GM21515 (cell line): ENCODE measurements around the gene CA10.

Source experiments
- ATAC-seq: cut with Tn5 transposase; IDR thresholded peaks from one replicate; pipeline ENCODE4 v1.9.1; 2021; ENCODE audit not compliant: unreplicated experiment

Gene CA10

GRCh38 chr17:51734462-51734861, 424.1 kb downstream of the CA10 start:
- no peak for ATAC-seq

DNA sequence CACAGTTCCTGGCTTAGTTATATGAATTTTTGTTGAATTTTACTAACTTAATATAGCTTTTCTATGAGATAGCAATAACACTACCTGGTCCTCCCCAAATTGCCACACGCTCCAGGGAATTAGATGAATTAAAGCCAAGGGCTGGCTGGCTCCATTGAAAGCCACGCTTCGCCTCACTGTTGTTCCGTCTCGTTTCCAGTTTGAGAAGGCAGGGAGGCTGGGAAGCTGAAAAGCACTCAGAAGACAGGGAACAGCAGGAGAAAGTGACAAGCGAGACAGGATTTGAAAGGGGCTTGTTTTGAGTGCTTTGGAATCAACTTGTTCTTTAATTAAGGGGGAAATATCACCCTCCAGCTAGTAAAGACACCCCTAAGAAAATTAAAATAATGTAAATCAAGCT, 425.3 kb downstream of the CA10 start:
- ATAC-seq, result no peak

- no peak for ATAC-seq
These were observed 426.4 kb downstream of the CA10 start for GRCh38 chr17:51731941-51732722.

GRCh38 chr17:51730303-51731050, 428.0 kb downstream of the CA10 start:
- no peak for ATAC-seq

DNA sequence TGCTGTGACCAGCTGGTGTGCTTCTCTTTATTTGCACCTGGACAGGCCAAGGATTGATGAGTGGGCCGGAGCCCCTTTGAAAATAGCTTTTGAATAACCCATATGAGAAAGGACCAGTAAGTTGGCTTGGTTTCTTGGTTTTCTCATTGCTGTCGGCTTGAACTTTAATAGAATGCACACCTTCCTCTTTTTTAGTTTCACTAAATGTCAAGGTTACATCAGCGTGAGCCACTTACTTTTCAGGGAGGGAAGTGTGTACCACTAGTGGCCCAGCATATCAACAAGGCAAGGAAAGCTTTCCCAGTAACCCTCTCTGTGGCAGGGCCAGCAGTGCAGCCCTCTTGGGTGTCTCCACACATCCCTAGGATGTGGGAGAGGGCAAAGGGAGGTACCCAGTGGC, 433.3 kb downstream of the CA10 start:
- ATAC-seq, result peak; percentile 77

DNA sequence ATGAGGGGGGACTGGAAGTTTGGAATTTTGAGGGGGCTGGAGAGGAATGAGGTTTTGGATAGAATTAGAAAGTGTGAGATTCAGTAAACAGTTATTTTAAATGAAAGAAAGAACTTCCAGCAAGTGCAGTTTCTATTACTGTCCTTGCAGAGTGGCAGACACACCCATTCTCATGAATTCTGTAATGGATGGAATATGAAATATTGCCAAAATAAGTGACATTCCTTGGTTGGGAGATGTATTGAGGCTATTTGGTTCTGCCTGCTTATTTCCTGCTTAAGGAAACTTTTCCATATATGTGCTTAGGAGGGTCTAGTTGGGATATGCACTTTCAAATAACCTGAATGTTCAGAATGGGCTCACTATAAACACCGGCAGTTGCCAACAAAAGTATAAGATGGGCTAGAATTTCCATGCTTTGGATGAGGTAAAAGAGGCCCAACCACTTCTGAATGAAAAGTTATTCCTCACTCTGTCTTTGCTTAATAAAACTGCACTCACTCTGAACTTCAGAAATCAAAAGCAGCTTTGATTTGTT, 434.4 kb downstream of the CA10 start:
- ATAC-seq, result no peak

DNA sequence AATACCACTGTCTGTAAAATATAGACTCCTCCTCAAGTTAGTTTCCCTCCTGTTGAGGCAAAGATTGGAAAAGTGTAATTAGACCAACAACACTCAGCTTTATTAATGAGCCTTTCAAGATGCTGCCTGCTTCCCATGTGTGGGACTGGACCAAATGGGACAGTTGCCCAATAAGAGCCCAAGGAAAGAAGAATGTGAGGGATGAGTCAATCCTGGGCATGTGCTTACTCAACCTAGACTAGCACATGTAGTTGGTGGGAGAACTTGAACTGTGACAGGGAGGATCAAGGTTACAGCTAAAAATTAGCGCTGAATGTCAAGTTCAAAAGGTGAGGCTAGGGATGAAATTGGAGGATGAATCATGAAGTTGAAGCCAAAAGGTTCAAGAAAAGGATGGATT, 435.5 kb downstream of the CA10 start:
- no peak for ATAC-seq

DNA sequence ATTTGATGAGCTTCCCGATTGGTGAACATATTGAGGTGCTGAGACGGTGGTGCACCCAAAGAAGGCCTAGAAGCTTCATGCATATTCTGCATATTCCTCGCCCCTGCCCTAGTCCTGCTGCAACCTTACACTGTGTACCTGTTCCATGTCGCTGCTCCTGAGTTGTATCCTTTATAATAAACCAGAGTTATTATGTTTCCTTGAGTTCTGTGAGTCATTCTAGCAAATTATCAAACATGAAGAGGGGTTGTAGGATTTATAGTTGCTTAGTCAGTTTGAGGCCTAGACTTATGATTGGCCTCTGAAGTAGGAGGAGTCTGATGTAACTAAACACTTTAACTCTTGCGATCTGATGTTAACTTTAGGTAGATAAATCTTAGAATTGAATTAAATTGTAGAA, 436.8 kb downstream of the CA10 start:
- no peak for ATAC-seq

DNA sequence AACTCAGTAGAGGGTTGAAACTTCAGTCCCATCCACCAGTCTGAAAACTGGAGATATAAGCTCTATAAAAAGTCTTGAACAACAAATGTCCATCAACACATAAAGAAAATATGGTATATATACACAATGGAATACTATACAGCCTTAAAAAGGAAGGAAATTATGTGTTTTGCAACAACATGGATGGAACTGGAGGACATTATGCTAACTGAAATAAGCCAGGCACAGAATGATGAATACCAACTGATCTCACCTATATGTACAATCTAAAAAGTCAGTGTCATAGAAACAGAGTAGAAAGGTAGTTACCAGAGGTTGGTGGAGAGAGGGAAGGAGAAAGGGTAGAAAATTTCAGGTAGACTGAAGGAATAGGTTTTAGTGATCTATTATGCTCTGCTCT, 438.1 kb downstream of the CA10 start:
- no peak for ATAC-seq

DNA sequence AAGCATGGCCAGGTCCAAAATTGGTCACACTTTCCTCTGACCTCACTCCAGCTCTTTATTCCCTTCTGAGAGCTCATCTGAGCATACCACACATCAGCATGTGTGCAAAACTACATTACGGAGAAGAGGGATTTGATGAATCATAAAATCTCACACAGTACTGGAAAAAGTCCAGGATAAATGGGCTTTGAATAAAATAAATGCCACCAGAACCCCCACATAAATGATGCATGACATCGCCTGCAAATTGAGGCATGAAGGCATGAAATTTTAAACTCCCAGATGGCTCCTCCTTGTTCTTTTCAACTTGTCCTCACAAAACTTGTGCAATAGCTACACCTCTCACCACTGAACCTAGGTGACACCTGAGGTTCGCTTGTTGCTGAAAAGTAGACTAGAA, 439.5 kb downstream of the CA10 start:
- ATAC-seq, result no peak

GRCh38 chr17:51711581-51711980, 446.9 kb downstream of the CA10 start:
- ATAC-seq, result no peak

GRCh38 chr17:51710634-51710979, 447.9 kb downstream of the CA10 start:
- no peak for ATAC-seq

DNA sequence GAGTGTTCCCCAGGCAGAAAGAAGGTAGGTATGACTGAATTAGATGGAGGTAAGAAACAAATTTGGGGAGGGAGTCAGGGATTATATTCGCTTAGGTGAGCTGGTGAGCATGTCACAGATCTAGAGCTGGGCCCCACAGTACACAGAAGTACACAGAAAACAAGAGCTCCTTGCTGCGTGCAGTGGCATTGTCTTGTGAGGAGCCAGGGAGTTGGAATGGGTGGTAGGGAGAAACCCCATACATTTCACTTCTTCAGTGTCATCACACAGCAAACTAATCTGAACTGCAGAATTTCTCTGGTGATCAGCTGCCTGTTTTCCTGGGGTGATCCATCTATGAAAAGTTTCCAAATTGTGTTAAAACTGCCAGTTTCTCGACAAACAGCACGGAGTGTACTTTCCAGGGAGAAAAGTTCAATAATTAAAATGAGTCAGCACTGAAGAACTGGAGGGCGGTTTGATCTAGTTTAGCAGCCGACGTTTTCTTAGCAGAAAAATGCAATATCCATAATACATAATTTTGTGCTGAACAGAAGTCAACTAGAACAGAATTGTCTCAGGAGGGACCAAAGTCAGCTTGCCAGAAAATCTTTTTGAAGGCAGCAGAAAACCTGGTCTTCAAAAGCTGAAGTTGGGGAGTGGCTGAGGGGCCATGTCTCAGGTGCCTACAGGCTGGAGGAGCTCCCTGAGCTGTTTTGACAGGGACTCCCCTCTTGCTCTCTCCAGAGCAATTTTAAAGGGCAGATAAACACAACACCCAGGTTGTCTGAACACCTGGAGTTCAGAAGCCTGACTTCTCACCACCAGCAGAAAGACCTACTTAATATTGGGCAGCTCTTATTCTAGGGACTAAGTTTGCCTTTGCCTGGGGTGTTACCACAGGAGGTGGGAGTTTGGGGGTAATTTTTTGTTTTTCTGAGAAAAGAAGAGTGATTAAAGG, 448.6 kb downstream of the CA10 start:
- ATAC-seq, result no peak

DNA sequence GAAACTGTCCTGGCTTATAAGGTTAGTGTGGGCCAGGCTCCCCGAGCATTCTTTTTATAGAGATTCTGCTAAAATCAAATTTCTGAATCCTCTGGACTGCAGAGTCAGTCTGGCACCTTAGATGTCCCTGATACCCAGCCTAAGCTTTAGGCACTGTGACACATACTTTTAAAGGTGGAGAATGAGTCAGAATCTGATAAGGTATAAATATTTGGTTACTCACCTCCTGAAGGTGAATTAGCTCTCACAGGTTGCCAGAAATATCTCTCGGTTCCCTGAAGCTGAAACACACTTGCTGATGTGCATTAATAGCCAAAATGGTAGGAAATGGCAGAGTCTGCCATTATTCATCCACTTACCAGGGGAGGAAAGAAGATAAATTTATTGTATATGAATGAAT, 451.3 kb downstream of the CA10 start:
- no peak for ATAC-seq

GRCh38 chr17:51706093-51706492, 452.4 kb downstream of the CA10 start:
- no peak for ATAC-seq

DNA sequence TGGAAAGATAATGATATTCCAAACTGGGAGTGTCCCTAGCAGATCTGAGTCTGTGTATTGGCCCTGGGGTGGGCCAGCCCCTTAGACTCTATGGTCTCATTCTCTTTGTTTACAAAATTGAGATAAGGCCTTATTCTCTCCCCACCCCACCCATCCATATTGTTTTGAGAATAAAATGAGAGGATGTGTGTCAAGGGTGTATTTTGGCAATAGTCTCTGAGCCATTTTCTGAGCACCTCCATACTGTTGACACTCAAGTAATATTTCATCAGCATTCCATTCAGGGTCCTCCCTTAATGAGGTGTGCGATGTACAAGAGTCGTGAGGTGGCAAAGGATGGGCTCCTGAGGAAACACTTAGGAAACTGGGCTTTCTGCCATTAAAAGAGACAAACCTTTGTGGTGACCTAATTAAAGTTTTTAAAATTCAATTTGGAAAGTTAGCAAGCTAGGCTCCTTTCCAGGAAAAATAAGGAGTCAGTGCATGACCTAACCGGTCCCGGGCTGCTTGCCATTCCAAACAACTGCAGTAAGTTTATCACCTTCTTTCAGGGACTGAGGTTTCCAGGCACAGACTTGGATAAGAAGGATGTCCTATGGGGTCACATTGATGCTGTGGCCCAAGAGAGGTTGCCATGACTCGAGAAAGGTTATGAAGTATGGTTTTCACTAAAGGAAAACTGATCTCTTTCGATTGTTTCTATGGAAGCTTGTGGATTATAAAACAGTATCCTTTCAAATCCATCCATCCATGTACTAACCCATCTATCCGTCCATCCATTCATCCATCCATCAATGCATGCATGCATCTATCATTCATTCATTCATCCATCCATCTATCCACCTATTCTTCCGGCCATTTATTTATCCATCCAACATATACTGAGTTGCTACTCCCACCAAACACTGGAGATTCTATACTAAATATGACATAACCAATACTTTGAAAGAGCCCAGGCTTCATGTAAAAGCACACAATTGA, 454.9 kb downstream of the CA10 start:
- no peak for ATAC-seq

- no peak for ATAC-seq
These were observed 455.6 kb downstream of the CA10 start for GRCh38 chr17:51702963-51703360.

DNA sequence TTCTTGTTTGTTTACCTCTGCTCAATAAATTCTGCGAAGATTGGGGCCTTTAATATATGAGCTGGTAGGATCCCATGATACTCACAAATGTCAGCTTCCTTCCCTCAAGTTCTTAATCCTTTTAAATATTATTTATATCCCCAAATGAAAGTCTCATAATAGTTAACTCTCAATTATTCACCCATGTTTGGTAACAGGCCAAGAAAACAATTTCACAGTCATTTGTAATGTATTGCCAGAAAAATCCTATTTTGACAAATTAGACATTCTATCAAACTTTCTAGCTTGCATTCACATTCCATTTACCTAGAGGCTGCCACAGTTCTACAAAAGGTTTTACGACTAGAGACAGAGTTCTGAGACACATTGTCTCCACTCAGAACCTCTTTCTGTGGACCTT, 457.0 kb downstream of the CA10 start:
- ATAC-seq, result no peak

- no peak for ATAC-seq
These were observed 458.3 kb downstream of the CA10 start for GRCh38 chr17:51700011-51700760.
